HG03520 (cell line): Measurements from ENCODE around the gene OR2S2.

Experiments used
- ATAC-seq: cut with Tn5 transposase; IDR thresholded peaks from one replicate; pipeline ENCODE4 v1.9.1; 2021; ENCODE audit warnings: mild to moderate bottlenecking, moderate library complexity; ENCODE audit not compliant: unreplicated experiment

The OR2S2 gene

GRCh38 chr9:35962126-35962906 lies 4.4 kb upstream of the OR2S2 start:
- no peak for ATAC-seq

GRCh38 chr9:35960039-35960655 lies 2.2 kb upstream of the OR2S2 start:
- ATAC-seq = no peak

GRCh38 chr9:35956651-35957050 lies 1.3 kb downstream of the OR2S2 start:
- no peak for ATAC-seq

GRCh38 chr9:35954942-35955546 lies 2.9 kb downstream of the OR2S2 start:
- no peak for ATAC-seq

GRCh38 chr9:35952526-35953191 lies 5.3 kb downstream of the OR2S2 start:
- no peak for ATAC-seq

- no peak for ATAC-seq
These were observed 6.2 kb downstream of the OR2S2 start for GRCh38 chr9:35951736-35952135.

- no peak for ATAC-seq
These were observed 9.0 kb downstream of the OR2S2 start for GRCh38 chr9:35948901-35949318.

GRCh38 chr9:35948451-35948850 lies 9.5 kb downstream of the OR2S2 start:
- ATAC-seq = no peak

- ATAC-seq = no peak
These were observed 12.5 kb downstream of the OR2S2 start for GRCh38 chr9:35945341-35946018.

GRCh38 chr9:35944841-35945240 lies 13.1 kb downstream of the OR2S2 start:
- ATAC-seq = no peak

GRCh38 chr9:35944173-35944572 lies 13.8 kb downstream of the OR2S2 start:
- ATAC-seq = no peak

- no peak for ATAC-seq
These were observed 15.7 kb downstream of the OR2S2 start for GRCh38 chr9:35942286-35942685.

GRCh38 chr9:35940458-35941407 lies 17.2 kb downstream of the OR2S2 start:
- no peak for ATAC-seq

- no peak for ATAC-seq
These were observed 18.2 kb downstream of the OR2S2 start for GRCh38 chr9:35939679-35940250.

- no peak for ATAC-seq
These were observed 19.2 kb downstream of the OR2S2 start for GRCh38 chr9:35938474-35939356.

- no peak for ATAC-seq
These were observed 20.7 kb downstream of the OR2S2 start for GRCh38 chr9:35937227-35937626.

GRCh38 chr9:35935755-35936509 lies 22.0 kb downstream of the OR2S2 start:
- no peak for ATAC-seq

GRCh38 chr9:35935261-35935660 lies 22.7 kb downstream of the OR2S2 start:
- no peak for ATAC-seq
